ENCODE results near the gene SDK1.

DNA sequence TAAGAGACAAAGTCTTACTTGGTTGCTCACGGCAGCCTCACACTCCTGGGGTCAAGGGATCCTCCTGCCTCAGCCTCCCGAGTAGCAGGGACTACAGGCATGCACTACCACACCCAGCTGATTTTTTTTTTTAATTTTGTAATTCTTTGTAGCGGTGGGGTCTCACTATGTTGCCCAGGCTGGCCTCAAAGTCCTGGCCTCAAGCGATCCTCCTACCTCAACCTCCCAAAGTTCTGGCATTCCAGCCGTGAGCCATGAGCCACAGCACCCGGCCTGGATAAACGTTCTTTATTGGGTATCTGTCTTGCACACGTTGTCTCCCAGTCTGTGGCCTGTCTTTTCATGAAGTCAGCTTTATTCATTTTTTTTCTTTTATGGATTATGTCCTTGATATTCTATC, 744.9 kb downstream of the SDK1 start:
- TF ChIP-seq, protein P1, sequence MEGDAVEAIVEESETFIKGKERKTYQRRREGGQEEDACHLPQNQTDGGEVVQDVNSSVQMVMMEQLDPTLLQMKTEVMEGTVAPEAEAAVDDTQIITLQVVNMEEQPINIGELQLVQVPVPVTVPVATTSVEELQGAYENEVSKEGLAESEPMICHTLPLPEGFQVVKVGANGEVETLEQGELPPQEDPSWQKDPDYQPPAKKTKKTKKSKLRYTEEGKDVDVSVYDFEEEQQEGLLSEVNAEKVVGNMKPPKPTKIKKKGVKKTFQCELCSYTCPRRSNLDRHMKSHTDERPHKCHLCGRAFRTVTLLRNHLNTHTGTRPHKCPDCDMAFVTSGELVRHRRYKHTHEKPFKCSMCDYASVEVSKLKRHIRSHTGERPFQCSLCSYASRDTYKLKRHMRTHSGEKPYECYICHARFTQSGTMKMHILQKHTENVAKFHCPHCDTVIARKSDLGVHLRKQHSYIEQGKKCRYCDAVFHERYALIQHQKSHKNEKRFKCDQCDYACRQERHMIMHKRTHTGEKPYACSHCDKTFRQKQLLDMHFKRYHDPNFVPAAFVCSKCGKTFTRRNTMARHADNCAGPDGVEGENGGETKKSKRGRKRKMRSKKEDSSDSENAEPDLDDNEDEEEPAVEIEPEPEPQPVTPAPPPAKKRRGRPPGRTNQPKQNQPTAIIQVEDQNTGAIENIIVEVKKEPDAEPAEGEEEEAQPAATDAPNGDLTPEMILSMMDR (tag by site-specific recombination; IDR thresholded peaks at IDR 0.05): no peak
- TF ChIP-seq, protein P2, sequence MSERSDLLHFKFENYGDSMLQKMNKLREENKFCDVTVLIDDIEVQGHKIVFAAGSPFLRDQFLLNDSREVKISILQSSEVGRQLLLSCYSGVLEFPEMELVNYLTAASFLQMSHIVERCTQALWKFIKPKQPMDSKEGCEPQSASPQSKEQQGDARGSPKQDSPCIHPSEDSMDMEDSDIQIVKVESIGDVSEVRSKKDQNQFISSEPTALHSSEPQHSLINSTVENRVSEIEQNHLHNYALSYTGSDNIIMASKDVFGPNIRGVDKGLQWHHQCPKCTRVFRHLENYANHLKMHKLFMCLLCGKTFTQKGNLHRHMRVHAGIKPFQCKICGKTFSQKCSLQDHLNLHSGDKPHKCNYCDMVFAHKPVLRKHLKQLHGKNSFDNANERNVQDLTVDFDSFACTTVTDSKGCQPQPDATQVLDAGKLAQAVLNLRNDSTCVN (tag by site-specific recombination; optimal IDR thresholded peaks at IDR 0.05): no peak
- TF ChIP-seq BCL11A (tag by site-specific recombination; IDR thresholded peaks at IDR 0.05; ENCODE audit: low read depth) (no peak), ZNF2 (tag by site-specific recombination; IDR thresholded peaks at IDR 0.05) (no peak), TSHZ1 (tag by site-specific recombination; IDR thresholded peaks at IDR 0.05; ENCODE audit: borderline replicate concordance) (no peak), ZNF362 (tag by site-specific recombination; IDR thresholded peaks at IDR 0.05) (no peak), ZNF239 (tag by site-specific recombination; IDR thresholded peaks at IDR 0.05) (no peak), ZFP41 (tag by site-specific recombination; IDR thresholded peaks at IDR 0.05; ENCODE audit: borderline replicate concordance) (no peak), ZNF596 (tag by site-specific recombination; IDR thresholded peaks at IDR 0.05) (no peak), ZNF292 (tag by site-specific recombination; IDR thresholded peaks at IDR 0.05; ENCODE audit: borderline replicate concordance, low read depth) (no peak), YY1 (tag by site-specific recombination; IDR thresholded peaks at IDR 0.05) (no peak), ZNF157 (tag by site-specific recombination; IDR thresholded peaks at IDR 0.05) (no peak), PBX3 (CRISPR knock-in tag; IDR thresholded peaks at IDR 0.05) (no peak)
- TF ChIP-seq, protein P3, sequence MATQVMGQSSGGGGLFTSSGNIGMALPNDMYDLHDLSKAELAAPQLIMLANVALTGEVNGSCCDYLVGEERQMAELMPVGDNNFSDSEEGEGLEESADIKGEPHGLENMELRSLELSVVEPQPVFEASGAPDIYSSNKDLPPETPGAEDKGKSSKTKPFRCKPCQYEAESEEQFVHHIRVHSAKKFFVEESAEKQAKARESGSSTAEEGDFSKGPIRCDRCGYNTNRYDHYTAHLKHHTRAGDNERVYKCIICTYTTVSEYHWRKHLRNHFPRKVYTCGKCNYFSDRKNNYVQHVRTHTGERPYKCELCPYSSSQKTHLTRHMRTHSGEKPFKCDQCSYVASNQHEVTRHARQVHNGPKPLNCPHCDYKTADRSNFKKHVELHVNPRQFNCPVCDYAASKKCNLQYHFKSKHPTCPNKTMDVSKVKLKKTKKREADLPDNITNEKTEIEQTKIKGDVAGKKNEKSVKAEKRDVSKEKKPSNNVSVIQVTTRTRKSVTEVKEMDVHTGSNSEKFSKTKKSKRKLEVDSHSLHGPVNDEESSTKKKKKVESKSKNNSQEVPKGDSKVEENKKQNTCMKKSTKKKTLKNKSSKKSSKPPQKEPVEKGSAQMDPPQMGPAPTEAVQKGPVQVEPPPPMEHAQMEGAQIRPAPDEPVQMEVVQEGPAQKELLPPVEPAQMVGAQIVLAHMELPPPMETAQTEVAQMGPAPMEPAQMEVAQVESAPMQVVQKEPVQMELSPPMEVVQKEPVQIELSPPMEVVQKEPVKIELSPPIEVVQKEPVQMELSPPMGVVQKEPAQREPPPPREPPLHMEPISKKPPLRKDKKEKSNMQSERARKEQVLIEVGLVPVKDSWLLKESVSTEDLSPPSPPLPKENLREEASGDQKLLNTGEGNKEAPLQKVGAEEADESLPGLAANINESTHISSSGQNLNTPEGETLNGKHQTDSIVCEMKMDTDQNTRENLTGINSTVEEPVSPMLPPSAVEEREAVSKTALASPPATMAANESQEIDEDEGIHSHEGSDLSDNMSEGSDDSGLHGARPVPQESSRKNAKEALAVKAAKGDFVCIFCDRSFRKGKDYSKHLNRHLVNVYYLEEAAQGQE (tag by site-specific recombination; IDR thresholded peaks at IDR 0.05): no peak

Measured in HEK293 (cell line).